IPS-11a (cell line): ENCODE data around the gene MRPL55.

Experiments used
- H3K4me3 ChIP-seq: one replicate; pipeline ENCODE4 v1.5.1; 2013; ENCODE audit warnings: low read depth, low read length, control low read depth

MRPL55 gene

GRCh38 chr1:228060458-228061190 lies 48.5 kb downstream of the MRPL55 start:
- peak overlapping the region; percentile 15 for H3K4me3 ChIP-seq

- H3K4me3 ChIP-seq, result peak overlapping the region; percentile 15
These were observed 49.3 kb downstream of the MRPL55 start for GRCh38 chr1:228059634-228060457.

GRCh38 chr1:228058949-228059633 lies 50.0 kb downstream of the MRPL55 start:
- H3K4me3 ChIP-seq, result peak overlapping the region; percentile 20

- no peak overlapping the region for H3K4me3 ChIP-seq
These were observed 50.7 kb downstream of the MRPL55 start for GRCh38 chr1:228058172-228058948.
